ENCODE data around the gene ICAM3. TPM values are rescaled to one million over a fixed set of nuclear protein-coding genes. Genes with fewer than 3 reads are reported as not detected.
"Not testable (repeated sequence)": the region's sequence is repeated elsewhere in the genome, so short reads cannot be mapped to it uniquely, and the experiment has no call there.

Gene ICAM3
- total and polyA plus RNA-seq, 12 donors = 6.1 to 77.2 (median 16.8) TPM

DNA sequence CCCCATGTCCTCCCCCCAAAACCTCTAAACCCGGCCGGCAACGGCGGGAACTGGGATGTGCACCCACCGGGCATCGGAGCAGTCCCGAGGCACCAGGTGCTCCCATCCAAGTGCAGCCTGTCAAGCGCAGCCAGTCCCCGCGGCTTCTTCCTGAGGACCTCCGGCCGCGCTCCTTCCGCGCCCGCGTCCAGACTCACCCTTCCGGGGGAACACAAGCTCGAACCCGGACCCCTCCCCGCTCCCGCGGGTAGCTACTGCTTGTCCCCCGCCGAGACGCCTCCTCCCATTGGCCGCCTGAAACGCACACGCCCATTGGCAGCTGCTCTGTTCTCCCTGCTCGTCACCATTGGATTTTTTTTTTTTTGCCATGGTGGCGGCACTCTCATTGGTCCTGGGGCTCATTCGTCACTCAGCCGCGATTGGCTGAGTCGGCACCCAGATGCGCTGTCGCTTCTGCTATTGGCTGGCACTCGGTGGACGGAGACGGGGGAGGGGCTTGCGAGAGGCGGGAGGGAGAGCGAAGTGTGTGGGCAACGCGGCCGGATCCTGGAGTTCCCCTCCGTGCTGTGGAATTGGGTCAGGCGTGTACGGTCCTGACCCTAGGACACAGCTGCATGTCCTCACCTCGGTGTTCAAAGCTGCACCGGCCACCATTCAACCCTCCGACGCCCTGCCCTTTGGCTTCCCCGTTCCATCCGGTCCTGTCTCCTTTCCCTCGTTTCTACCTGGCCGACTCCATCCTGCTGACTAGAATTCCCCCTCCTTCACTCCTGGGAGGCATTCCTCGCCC lies 41.1 kb upstream of the ICAM3 start, which contains the start of gene TYK2:
TYK2 (minus strand) TSS at position 260 of the 790 bp plus-strand sequence. CDS start 2,166 bp downstream, outside the sequence.
- Histone ChIP-seq H3K4me3 (peak within 1 kb of the TSS; percentile 67 to 98 (median 84)), H3K4me1 (peaks cover 0 to 36% (median 23%) of the 10 kb centered on the region in 9 donors), H3K36me3 (peaks cover 0 to 25% (median 8%) of the 10 kb centered on the region in 9 donors), H3K27ac (peak within 1 kb of the TSS; percentile 63 to 94 (median 83)), H3K27me3 (no peaks in the 10 kb centered on the region), H3K9me3 (no peaks in the 10 kb centered on the region)
- ATAC-seq (peak; percentile 97 to 99 (median 99)), DNase-seq (peak; percentile 97 to 98)
- WGBS, 2 donors = 0% methylated on average over 58 of the region's 58 CpGs
- intact Hi-C loops (cut with DNase I) = loop anchor here in 3 of 10 donors (2.0 to 5.0 kb wide), 2 partner anchors 46 to 48 kb away; partner anchors contain the start of gene RAVER1 (in 2 of the 3)
- no peak for TF ChIP-seq CTCF (IDR thresholded peaks at IDR 0.05)

GRCh38 chr19:10379880-10380312 lies 40.5 kb upstream of the ICAM3 start:
- ATAC-seq (no peak), DNase-seq (no peak)
- peaks cover 0 to 32% (median 14%) of the 10 kb centered on the region in 9 donors for H3K36me3 ChIP-seq
- peak overlapping the region; percentile 67 to 98 (median 84) for H3K4me3 ChIP-seq
- no peak for TF ChIP-seq CTCF (IDR thresholded peaks at IDR 0.05)
- H3K27me3 ChIP-seq = no peaks in the 10 kb centered on the region
- intact Hi-C loops (cut with DNase I) = loop anchor here in 5 of 10 donors (1.0 to 5.0 kb wide), 4 partner anchors 43 to 48 kb away; partner anchors contain the start of genes RAVER1 (in 3 of the 5) and ICAM3 (in 1 of the 5)
- H3K4me1 ChIP-seq = peaks cover 0 to 39% (median 23%) of the 10 kb centered on the region in 9 donors
- peak overlapping the region; percentile 63 to 94 (median 83) for H3K27ac ChIP-seq
- H3K9me3 ChIP-seq = no peaks in the 10 kb centered on the region
- WGBS, 2 donors = 1 to 2% methylated on average over 10 of the region's 10 CpGs

DNA sequence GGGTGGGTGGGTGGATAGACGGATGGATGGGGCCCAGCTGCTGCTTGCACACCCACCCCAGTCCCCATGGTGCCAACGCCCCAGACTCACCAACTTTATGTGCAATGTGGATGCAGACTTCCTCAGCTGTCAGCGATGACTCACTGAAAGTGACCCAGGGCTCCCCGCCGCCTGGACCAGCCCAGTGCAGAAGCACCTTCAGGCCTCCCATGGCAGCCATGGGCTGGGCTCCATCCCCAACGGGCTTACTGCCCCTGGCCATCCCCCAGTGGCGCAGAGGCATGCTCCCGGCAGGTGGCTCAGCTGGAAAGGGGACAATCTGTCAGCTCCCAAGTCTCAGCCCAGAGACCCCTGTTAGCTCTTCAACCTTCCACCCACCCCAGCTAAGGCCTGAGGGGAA lies 38.7 kb upstream of the ICAM3 start:
- Histone ChIP-seq H3K27ac (no peak overlapping the region), H3K27me3 (no peaks in the 10 kb centered on the region), H3K36me3 (peaks cover 0 to 47% (median 18%) of the 10 kb centered on the region in 9 donors), H3K4me1 (peaks cover 0 to 50% (median 23%) of the 10 kb centered on the region in 9 donors), H3K4me3 (no peak overlapping the region), H3K9me3 (no peaks in the 10 kb centered on the region)
- no peak for ATAC-seq
- TF ChIP-seq CTCF (IDR thresholded peaks at IDR 0.05) = no peak
- 94 to 95% methylated on average over 8 of the region's 8 CpGs for WGBS, 2 donors
- no peak for DNase-seq
- intact Hi-C loops (cut with DNase I) = loop anchor here in 1 of 10 donors (5.0 kb wide), 1 partner anchor 41 kb away; the partner anchor contains the start of gene ICAM3

GRCh38 chr19:10377140-10377640 lies 37.8 kb upstream of the ICAM3 start:
- peaks cover 0 to 56% (median 18%) of the 10 kb centered on the region in 9 donors for H3K36me3 ChIP-seq
- DNase-seq, H3K4me3 ChIP-seq, H3K27ac ChIP-seq, H3K9me3 ChIP-seq, H3K27me3 ChIP-seq, ATAC-seq: not testable (repeated sequence)
- WGBS, 2 donors = 93 to 98% methylated on average over 2 of the region's 2 CpGs
- H3K4me1 ChIP-seq = peaks cover 0 to 47% (median 19%) of the 10 kb centered on the region in 9 donors
- intact Hi-C loops (cut with DNase I) = loop anchor here in 1 of 10 donors (5.0 kb wide), 1 partner anchor 40 kb away; the partner anchor contains the start of gene ICAM3

Data from heart right ventricle (tissue), 16 donors.